ENCODE results near the gene UMODL1. TPM values are rescaled to one million over a fixed set of nuclear protein-coding genes. Genes with fewer than 3 reads are reported as not detected.
A peak's percentile ranks its signal among the peaks of the same experiment; 100 is the strongest.

UMODL1 gene
- total and polyA plus RNA-seq, 8 donors: under 0.01 TPM; not detected in 7

DNA sequence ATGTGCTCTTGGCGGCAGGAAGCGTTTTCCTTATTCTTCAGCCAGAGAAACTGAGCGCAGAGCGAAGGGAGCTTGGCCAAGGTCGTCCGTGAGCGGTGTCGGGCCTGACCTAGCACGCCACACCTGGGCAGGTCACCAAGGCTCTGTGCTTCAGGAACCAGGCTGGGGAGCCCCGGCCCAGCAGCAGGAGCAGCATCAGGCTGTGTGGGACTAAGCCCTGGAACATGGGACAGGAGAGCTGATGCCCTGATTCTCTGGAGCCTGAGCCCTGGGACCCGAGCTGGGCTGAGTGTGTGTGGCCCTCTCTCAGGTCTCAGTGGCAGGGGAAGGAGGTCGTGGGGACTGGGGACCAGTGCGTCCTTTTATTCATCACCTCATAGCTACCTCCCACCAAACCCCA lies 82.6 kb downstream of the UMODL1 start:
- TF ChIP-seq EP300 (IDR thresholded peaks at IDR 0.05) (no peak), POLR2AphosphoS5 (IDR thresholded peaks at IDR 0.05) (no peak), POLR2A (IDR thresholded peaks at IDR 0.05) (no peak)
- TF ChIP-seq, protein P1, sequence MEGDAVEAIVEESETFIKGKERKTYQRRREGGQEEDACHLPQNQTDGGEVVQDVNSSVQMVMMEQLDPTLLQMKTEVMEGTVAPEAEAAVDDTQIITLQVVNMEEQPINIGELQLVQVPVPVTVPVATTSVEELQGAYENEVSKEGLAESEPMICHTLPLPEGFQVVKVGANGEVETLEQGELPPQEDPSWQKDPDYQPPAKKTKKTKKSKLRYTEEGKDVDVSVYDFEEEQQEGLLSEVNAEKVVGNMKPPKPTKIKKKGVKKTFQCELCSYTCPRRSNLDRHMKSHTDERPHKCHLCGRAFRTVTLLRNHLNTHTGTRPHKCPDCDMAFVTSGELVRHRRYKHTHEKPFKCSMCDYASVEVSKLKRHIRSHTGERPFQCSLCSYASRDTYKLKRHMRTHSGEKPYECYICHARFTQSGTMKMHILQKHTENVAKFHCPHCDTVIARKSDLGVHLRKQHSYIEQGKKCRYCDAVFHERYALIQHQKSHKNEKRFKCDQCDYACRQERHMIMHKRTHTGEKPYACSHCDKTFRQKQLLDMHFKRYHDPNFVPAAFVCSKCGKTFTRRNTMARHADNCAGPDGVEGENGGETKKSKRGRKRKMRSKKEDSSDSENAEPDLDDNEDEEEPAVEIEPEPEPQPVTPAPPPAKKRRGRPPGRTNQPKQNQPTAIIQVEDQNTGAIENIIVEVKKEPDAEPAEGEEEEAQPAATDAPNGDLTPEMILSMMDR (IDR thresholded peaks at IDR 0.05): no peak
- H3K36me3 ChIP-seq: no peaks in the 10 kb centered on the region
- no peak overlapping the region for H3K4me3 ChIP-seq
- peaks cover 0 to 14% (median 9%) of the 10 kb centered on the region in 4 donors for H3K4me1 ChIP-seq
- 79 to 91% (median 85%) methylated on average over 8 to 13 of the region's 13 CpGs for WGBS, 5 donors
- DNase-seq: peak in 1 of 2 donors; percentile 3
- H3K27ac ChIP-seq: no peak overlapping the region
- no peaks in the 10 kb centered on the region for H3K9me3 ChIP-seq
- intact Hi-C loops (cut with DNase I; ENCODE audit: low total_unique reads): loop anchor here (10.0 kb wide), 1 partner anchor 291 kb away; no protein-coding TSS in a partner anchor
- peaks cover 0 to 13% (median 0%) of the 10 kb centered on the region in 3 donors for H3K27me3 ChIP-seq

DNA sequence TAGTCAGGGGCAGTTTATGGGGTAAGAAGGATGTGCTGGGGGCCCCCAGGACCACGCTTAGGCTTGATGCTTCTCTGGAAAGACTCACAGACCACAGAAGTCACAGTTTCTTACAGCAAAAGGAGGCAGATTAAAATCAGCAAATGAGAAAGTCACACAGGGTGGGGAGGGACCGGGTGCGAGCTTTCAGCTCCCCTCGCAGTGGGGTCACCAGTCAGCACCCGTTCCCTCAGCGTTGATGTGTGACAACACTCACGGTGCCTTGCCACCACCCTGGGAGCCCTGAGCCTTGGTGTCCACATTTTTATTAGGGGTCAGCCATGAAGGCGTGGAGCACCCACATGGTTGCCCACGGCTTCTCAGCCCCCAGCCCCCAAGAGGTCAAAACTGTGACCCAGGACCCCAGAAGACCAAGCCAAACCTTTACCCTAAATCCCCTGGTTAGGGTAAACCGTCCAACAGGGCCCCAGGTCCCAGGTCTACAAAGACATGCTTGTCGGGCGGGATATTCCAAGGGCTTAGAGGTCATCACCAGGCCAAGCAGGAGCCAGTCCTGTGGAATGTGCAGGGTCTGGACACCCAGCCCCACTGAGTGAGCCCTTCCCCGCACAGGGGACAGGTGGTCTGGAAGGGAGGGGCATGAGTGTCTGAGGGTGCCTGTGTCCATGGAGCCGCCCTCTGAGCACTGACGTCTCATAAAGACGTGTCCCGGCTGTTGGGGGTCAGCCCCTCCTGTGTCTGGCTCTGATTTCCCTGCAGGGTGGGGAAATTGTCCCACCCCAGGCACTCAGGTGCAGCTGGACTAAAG lies 83.3 kb downstream of the UMODL1 start:
- intact Hi-C loops (cut with DNase I; ENCODE audit: low total_unique reads): loop anchor here (10.0 kb wide), 1 partner anchor 290 kb away; no protein-coding TSS in a partner anchor
- WGBS, 5 donors: 82 to 90% (median 88%) methylated on average over 2 to 17 of the region's 17 CpGs
- no peak overlapping the region for H3K27ac ChIP-seq
- H3K4me3 ChIP-seq: no peak overlapping the region
- peaks cover 0 to 14% (median 9%) of the 10 kb centered on the region in 4 donors for H3K4me1 ChIP-seq
- H3K36me3 ChIP-seq: no peaks in the 10 kb centered on the region
- TF ChIP-seq, protein P1 (IDR thresholded peaks at IDR 0.05): no peak
- TF ChIP-seq POLR2A (IDR thresholded peaks at IDR 0.05) (no peak), POLR2AphosphoS5 (IDR thresholded peaks at IDR 0.05) (no peak), EP300 (IDR thresholded peaks at IDR 0.05) (no peak)
- DNase-seq: peak in 1 of 2 donors; percentile 3
- peaks cover 0 to 16% (median 0%) of the 10 kb centered on the region in 3 donors for H3K27me3 ChIP-seq
- H3K9me3 ChIP-seq: no peaks in the 10 kb centered on the region

DNA sequence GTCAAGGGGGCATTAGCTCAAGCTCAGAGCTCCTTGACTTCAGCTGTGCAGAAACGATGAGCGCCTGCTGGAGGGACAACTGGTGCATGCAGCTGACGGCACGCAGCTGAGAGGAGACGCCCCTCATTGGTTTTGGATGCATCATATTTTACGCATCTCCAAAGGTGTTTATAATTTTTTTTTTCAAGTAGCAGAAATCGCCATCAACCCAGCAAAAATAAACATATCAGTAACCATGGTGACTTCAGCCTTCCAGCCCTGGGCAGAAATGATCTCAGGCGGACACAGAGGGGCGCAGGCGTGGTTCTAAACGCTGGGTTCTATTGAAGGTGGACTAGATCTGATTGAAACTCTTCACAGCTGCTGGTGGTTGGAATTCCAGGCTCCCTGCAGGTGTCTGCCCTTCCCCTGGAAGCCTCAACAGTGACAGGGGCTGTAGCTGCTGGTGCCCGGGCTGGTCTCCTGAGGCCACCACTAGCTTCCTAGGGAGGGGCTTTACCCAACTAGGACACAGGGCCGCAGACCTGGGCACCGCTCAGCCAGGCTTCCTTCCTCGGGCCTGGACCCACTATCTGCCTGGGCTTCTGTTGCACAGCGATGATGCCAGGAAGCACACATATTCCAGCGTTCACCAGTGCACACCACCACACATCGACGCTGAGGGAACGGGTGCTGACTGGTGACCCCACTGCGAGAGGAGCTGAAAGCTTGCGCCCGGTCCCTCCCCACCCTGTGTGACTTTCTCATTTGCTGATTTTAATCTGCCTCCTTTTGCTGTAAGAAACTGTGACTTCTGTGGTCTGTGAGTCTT lies 84.1 kb downstream of the UMODL1 start:
- Histone ChIP-seq H3K9me3 (no peaks in the 10 kb centered on the region), H3K27ac (no peak overlapping the region), H3K4me3 (no peak overlapping the region), H3K27me3 (peaks cover 0 to 20% (median 0%) of the 10 kb centered on the region in 3 donors), H3K36me3 (no peaks in the 10 kb centered on the region), H3K4me1 (peaks cover 0 to 14% (median 9%) of the 10 kb centered on the region in 4 donors)
- intact Hi-C loops (cut with DNase I; ENCODE audit: low total_unique reads): loop anchor here (10.0 kb wide), 1 partner anchor 290 kb away; no protein-coding TSS in a partner anchor
- 81 to 85% (median 83%) methylated on average over 18 to 23 of the region's 23 CpGs for WGBS, 5 donors
- DNase-seq: peak in 1 of 2 donors; percentile 13
- TF ChIP-seq EP300 (IDR thresholded peaks at IDR 0.05) (no peak), POLR2AphosphoS5 (IDR thresholded peaks at IDR 0.05) (no peak), POLR2A (IDR thresholded peaks at IDR 0.05) (no peak)
- TF ChIP-seq, protein P1 (IDR thresholded peaks at IDR 0.05): no peak

All from stomach (tissue), 9 donors.